ENCODE results near the gene ETV4.

Gene ETV4

GRCh38 chr17:43572368-43572980 lies 26.3 kb upstream of the ETV4 start:
- DNase-seq (ENCODE audit: low read depth, low spot score): no peak

- peak; percentile 52 for DNase-seq (ENCODE audit: low read depth, low spot score)
Measured at GRCh38 chr17:43570518-43570928, 24.4 kb upstream of the ETV4 start.

GRCh38 chr17:43568506-43569082 lies 22.5 kb upstream of the ETV4 start:
- DNase-seq (ENCODE audit: low read depth, low spot score): no peak

GRCh38 chr17:43563600-43564594 lies 17.8 kb upstream of the ETV4 start:
- DNase-seq (ENCODE audit: low read depth, low spot score): no peak

GRCh38 chr17:43562679-43563599 lies 16.8 kb upstream of the ETV4 start:
- DNase-seq (ENCODE audit: low read depth, low spot score): no peak

- DNase-seq (ENCODE audit: low read depth, low spot score): no peak
Measured at GRCh38 chr17:43560461-43561427, 14.6 kb upstream of the ETV4 start.

GRCh38 chr17:43559161-43559816 lies 13.1 kb upstream of the ETV4 start:
- no peak for DNase-seq (ENCODE audit: low read depth, low spot score)

GRCh38 chr17:43558805-43559160 lies 12.6 kb upstream of the ETV4 start:
- no peak for DNase-seq (ENCODE audit: low read depth, low spot score)

- no peak for DNase-seq (ENCODE audit: low read depth, low spot score)
Measured at GRCh38 chr17:43556292-43556691, 10.2 kb upstream of the ETV4 start.

- no peak for DNase-seq (ENCODE audit: low read depth, low spot score)
Measured at GRCh38 chr17:43554857-43555256, 8.7 kb upstream of the ETV4 start.

- DNase-seq (ENCODE audit: low read depth, low spot score): no peak
Measured at GRCh38 chr17:43553573-43553972, 7.4 kb upstream of the ETV4 start.

- DNase-seq (ENCODE audit: low read depth, low spot score): no peak
Measured at GRCh38 chr17:43552229-43552837, 6.2 kb upstream of the ETV4 start.

- DNase-seq (ENCODE audit: low read depth, low spot score): no peak
Measured at GRCh38 chr17:43550754-43551153, 4.6 kb upstream of the ETV4 start.

GRCh38 chr17:43549496-43549895 lies 3.4 kb upstream of the ETV4 start:
- DNase-seq (ENCODE audit: low read depth, low spot score): no peak

GRCh38 chr17:43548689-43549379 lies 2.7 kb upstream of the ETV4 start:
- DNase-seq (ENCODE audit: low read depth, low spot score): no peak

GRCh38 chr17:43547659-43548256 lies 1.6 kb upstream of the ETV4 start:
- no peak for DNase-seq (ENCODE audit: low read depth, low spot score)

- DNase-seq (ENCODE audit: low read depth, low spot score): no peak
Measured at GRCh38 chr17:43547189-43547550, 1.0 kb upstream of the ETV4 start.

GRCh38 chr17:43545383-43545632 lies 832 bp downstream of the ETV4 start:
- DNase-seq (ENCODE audit: low read depth, low spot score): no peak

Measured in astrocyte of the hippocampus (primary cell).